CD4-positive, alpha-beta T cell treated with Interleukin-4 for 1 hour (primary cell): ENCODE data around the gene SASS6.

Source experiments
- DNase-seq, 2 donors: peaks; one replicate each; pipeline ENCODE4 v3.0.0-alpha.2; 2020 to 2022

SASS6 gene

GRCh38 chr1:100039591-100039990 is 93.1 kb downstream of the SASS6 start:
- no peak for DNase-seq

GRCh38 chr1:100038660-100039287 is 94.0 kb downstream of the SASS6 start:
- DNase-seq: peak; percentile 83

GRCh38 chr1:100037927-100038659 is 94.6 kb downstream of the SASS6 start:
- DNase-seq: peak; percentile 88 to 90

GRCh38 chr1:100037656-100037926 is 95.1 kb downstream of the SASS6 start:
- DNase-seq: no peak

- no peak for DNase-seq
Measured at GRCh38 chr1:100036718-100037655, 95.7 kb downstream of the SASS6 start.

- DNase-seq: no peak
Measured at GRCh38 chr1:100035214-100035613, 97.5 kb downstream of the SASS6 start.

- peak in 1 of 2 donors; percentile 41 for DNase-seq
Measured at GRCh38 chr1:100034470-100034869, 98.3 kb downstream of the SASS6 start.
